Ecto neural progenitor cell (in vitro differentiated cells): ENCODE data around the gene ABCD2.
"Not testable (repeated sequence)": the region's sequence is repeated elsewhere in the genome, so short reads cannot be mapped to it uniquely, and the experiment has no call there.

ENCODE experiments used
- DNase-seq: peaks from one replicate; pipeline ENCODE4 v3.0.0-alpha.2; 2018; ENCODE audit warnings: low spot score

The ABCD2 gene

GRCh38 chr12:39533951-39534350 is 85.7 kb downstream of the ABCD2 start:
- no peak for DNase-seq

DNA sequence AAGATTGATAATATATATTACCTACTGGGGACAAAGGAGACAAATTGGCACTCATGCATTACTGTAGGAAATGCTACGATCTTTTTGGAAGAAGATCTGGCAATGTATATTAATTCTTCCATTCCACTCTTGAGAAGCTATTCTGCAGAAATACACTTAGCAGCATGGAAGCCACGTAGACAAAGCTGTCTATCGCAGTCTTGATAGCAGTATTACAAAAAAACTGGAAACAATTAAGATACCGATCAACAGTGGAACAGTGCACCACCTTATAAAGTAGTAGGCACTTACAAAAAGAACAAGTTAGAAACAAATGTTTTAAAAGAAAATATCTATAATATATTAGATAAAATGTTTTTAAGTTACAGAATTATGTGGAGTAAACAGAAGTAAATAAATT is 87.2 kb downstream of the ABCD2 start:
- DNase-seq: no peak

DNA sequence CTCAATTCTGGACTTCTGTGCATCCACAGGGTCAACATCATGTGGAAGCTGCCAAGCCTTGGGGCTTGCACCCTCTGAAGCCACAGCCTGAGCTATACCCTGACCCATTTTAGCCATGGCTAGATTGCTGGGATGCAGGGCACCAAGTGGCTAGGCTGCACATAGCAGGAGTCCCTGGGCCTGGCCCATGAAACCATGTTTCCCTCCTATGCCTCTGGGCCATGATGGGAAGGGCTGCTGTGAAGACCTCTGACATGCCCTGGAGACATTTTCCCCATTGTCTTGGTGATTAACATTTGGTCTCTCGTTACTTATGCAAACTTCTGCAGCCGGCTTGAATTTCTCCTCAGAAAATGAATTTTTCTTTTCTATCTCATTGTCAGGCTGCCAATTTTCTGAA is 92.6 kb downstream of the ABCD2 start:
- no peak for DNase-seq

- DNase-seq: not testable (repeated sequence)
These were observed 97.4 kb downstream of the ABCD2 start for GRCh38 chr12:39522167-39522566.

DNA sequence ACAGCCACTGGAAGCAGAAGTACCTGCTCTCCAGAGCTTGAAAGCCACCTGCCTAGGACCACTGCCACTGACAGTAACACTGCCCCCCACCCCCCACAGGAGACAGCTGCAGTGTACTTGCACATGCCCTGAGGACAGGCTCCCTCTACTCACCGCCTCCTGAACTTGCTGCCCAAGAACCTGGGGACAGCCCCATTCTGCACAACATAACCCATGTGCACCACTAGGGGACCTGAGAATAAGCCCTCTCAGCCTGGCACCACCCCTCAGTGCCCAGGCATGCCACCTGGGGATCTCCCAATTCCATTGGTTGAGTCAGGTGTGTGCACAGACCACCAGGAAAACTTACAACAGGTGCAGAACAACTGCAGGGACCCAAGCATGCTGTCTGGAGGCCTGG is 109.6 kb downstream of the ABCD2 start:
- no peak for DNase-seq

DNA sequence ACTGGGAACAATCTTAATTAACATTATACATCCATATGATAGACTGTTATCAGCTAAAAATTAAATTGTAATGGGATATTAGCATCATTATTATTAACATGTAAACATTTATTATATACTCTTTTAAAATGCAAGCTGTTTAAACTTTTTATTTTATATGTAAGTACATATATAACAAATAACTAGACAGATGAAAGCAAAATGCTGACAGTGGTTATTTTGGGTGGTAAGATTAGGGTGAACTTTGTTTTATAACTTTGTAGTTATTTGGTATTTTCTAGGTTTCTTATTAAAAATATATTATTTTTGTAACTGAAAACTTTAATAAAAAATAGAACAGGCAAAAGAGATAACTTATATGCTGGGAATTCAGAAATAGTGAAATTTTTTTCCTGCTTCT is 114.0 kb downstream of the ABCD2 start:
- no peak for DNase-seq

GRCh38 chr12:39505023-39505422 is 114.6 kb downstream of the ABCD2 start:
- DNase-seq: peak; percentile 62

DNA sequence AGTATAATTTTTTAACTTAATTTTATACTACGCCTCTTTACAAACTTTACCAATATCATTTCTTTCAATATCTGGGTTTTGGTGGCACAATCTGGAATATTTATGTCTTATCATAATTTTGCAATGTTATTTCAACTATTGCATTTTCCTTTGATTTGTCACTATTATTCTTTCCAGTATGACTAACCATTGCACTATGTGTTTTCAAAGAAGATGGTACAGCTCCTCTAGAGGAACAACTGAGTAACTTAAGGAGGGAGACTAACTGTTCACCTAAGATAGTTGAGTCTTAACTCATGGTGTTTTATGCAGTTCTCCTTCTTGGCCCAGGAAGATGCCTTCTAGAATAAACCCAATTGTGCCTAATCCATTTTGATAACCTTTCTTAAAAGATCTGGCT is 116.2 kb downstream of the ABCD2 start:
- no peak for DNase-seq

DNA sequence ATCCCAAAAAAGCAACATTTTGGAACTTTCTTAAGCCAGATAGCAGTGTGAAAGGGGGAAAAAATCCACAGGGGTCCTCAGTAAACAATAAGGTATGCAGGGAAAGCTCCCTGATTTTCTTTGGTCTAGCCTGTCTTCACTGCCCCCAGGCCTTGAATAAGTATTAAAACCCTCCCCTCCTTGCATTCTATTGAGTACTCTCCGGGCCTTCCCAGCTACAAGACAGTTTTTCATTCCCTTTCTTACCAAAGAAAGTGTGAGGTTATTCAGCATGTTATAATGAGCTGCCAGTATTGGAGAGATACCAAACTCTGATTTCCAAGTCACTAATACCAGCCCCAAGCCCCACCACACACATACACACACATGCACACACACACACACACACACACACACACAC is 116.9 kb downstream of the ABCD2 start:
- no peak for DNase-seq
